Measurements from ENCODE around the gene CTNNBL1. TPM values are rescaled to one million over a fixed set of nuclear protein-coding genes. Genes with fewer than 3 reads are reported as not detected.

CTNNBL1 gene
- total and polyA plus RNA-seq, 2 donors (not counting 3 experiments of a cell fraction or from before 2014, with no cell fraction given), result 20.8 to 60.2 TPM

- Histone ChIP-seq H3K9me1 (replicated peaks; ENCODE audit: control insufficient read depth, extremely low read depth, insufficient read depth, low read length) (no peaks in the 10 kb centered on the region), H3K4me2 (ENCODE audit: insufficient read depth, low read length) (no peak overlapping the region), H3K9me3 (replicated peaks; ENCODE audit: control insufficient read depth, insufficient read depth, low read length) (no peaks in the 10 kb centered on the region), H4K20me1 (replicated peaks; ENCODE audit: control insufficient read depth, extremely low read depth, insufficient read depth, low read length) (no peaks in the 10 kb centered on the region), H3K27ac (ENCODE audit: insufficient read depth, low read depth, low read length) (no peak overlapping the region), H3K4me1 (ENCODE audit: control insufficient read depth, extremely low read depth, insufficient read depth, low read length) (no peaks in the 10 kb centered on the region), H3K4me3 (replicated peaks in 1 of 3; ENCODE audit: insufficient read depth in 1 of 3, low read depth in 1 of 3, low read length in 3 of 3) (no peak overlapping the region), H3K79me2 (ENCODE audit: control insufficient read depth, insufficient read depth, low read length) (no peaks in the 10 kb centered on the region), H3K27me3 (ENCODE audit: control insufficient read depth in 2 of 2, insufficient read depth in 2 of 2, low read length in 2 of 2) (no peaks in the 10 kb centered on the region), H3K36me3 (ENCODE audit: control insufficient read depth in 2 of 2, extremely low read depth in 1 of 2, insufficient read depth in 2 of 2, low read length in 2 of 2) (peaks cover 0 to 3% of the 10 kb centered on the region in 2 experiments), H3K9ac (replicated peaks; ENCODE audit: extremely low read depth, insufficient read depth, low read length) (no peak overlapping the region), H2AFZ (ENCODE audit: low read depth, low read length) (no peak overlapping the region)
- TF ChIP-seq POLR2A (IDR thresholded peaks at IDR 0.05; ENCODE audit: low read depth, low read length) (no peak), GATA2 (IDR thresholded peaks at IDR 0.05; ENCODE audit: insufficient read depth, insufficient read length, low read depth, low read length) (no peak), CTCF (IDR thresholded peaks at IDR 0.05; ENCODE audit: extremely low read depth in 1 of 2, insufficient read depth in 1 of 2, low read depth in 1 of 2, low read length in 2 of 2) (no peak), EZH2 (IDR thresholded peaks at IDR 0.05; ENCODE audit: borderline replicate concordance, low read depth, low read length, severe bottlenecking) (no peak), JUN (IDR thresholded peaks at IDR 0.05; ENCODE audit: borderline replicate concordance, insufficient read depth, insufficient read length, low read depth) (no peak), POLR2AphosphoS5 (IDR thresholded peaks at IDR 0.05; ENCODE audit: insufficient read depth, low read depth, low read length) (no peak), MYC (IDR thresholded peaks at IDR 0.05; ENCODE audit: low read depth, low read length) (no peak), FOS (IDR thresholded peaks at IDR 0.05; ENCODE audit: borderline replicate concordance, insufficient read depth, low read length) (no peak)
- TF ChIP-seq, protein P1, sequence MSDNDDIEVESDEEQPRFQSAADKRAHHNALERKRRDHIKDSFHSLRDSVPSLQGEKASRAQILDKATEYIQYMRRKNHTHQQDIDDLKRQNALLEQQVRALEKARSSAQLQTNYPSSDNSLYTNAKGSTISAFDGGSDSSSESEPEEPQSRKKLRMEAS (IDR thresholded peaks at IDR 0.05; ENCODE audit: insufficient read depth, insufficient read length), result no peak
- dilution Hi-C loops (cut with MboI; ENCODE audit: extremely low pct_ligation_motif_present, low sequenced_read_pairs), result no loop called here
- no TSS peak for BruUV-seq (replicated peaks)
- no peak for FAIRE-seq
- intact Hi-C loops (cut with micrococcal nuclease), result no loop called here
- ChIA-PET POLR2A (no interaction called here), CTCF (interaction anchor here (0.9 to 1.6 kb wide), 3 partner anchors 10 to 211 kb away, joined by 3 to 4 read pairs (median 4); no protein-coding TSS in a partner anchor)
- DNase-seq (ENCODE audit: low read depth, low spot score), result no peak
These were observed 81.4 kb downstream of the CTNNBL1 start for GRCh38 chr20:37775200-37775599.
